Measurements from ENCODE around the gene CFAP70. TPM values are rescaled to one million over a fixed set of nuclear protein-coding genes. Genes with fewer than 3 reads are reported as not detected.

Gene CFAP70
- total RNA-seq, 1 experiment from 2014 or later, result 2.9 TPM

DNA sequence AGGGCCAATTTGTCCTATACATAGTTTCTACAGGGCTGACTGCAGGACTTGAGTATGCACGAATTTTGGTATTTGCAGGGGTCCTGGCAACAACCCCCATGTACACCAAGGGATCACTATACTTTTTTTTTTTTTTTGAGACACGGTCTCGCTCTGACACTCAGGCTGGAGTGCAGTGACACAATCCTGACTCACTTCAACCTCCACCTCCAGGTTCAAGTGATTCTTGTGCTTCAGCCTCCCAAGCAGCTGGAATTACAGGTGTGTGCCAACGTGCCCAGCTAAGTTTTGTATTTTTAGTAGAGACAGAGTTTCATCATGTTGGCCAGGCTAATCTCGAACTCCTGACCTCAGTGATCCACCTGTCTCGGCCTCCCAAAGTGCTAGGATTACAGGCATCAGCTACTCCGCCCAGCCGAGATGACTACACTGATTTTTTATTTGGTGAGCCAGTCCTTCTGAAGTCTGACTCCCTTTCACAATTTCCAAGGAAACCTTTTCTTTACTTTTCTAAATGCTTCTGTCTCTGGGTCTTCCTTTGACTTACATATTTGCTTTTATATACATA lies 19.8 kb downstream of the CFAP70 start (continued):
- TF ChIP-seq EZH2phosphoT487 (IDR thresholded peaks at IDR 0.05; ENCODE audit: borderline replicate concordance), result no peak
- TF ChIP-seq, protein P1, sequence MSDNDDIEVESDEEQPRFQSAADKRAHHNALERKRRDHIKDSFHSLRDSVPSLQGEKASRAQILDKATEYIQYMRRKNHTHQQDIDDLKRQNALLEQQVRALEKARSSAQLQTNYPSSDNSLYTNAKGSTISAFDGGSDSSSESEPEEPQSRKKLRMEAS (IDR thresholded peaks at IDR 0.05), result no peak

DNA sequence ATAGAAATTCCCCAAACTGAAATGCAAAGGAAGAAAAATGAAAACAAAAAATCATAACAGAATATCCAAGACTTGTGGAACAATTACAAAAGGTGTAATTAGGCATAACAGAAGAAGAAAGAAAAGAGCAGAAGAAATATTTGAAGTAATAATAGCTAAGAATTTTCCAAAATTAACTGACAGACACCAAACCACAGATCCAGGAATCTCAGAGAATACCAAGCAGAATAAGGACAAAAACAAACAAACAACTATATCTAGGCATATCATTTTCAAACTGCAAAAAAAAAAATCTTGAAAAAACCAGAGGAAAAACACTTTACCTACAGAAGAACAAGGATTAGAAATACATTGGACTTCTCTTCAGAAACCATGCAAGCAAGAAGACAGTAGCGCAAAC lies 25.5 kb downstream of the CFAP70 start:
- TF ChIP-seq ZNF274 (IDR thresholded peaks at IDR 0.05; ENCODE audit: low read depth, low read length) (no peak), SP1 (IDR thresholded peaks at IDR 0.05; ENCODE audit: low read depth) (no peak), YY1 (IDR thresholded peaks at IDR 0.05; ENCODE audit: extremely low read depth, insufficient replicate concordance, low read depth, low read length) (no peak), POLR2A (IDR thresholded peaks at IDR 0.05; ENCODE audit: borderline replicate concordance, extremely low read depth, insufficient read depth, insufficient read length) (no peak), CEBPB (IDR thresholded peaks at IDR 0.05; ENCODE audit: low read depth) (no peak)
- ATAC-seq (no peak), DNase-seq (ENCODE audit: low read depth, low spot score) (no peak)
- ChIA-PET RAD21 (ENCODE audit: low non-redundant PET in 1 of 2, low total read pairs in 2 of 2, uncharacterized antibody in 2 of 2, unreplicated experiment in 2 of 2) (no interaction called here), POLR2A (interaction anchor here (0.6 kb wide), 1 partner anchor 408 kb away, joined by 3 read pairs; no protein-coding TSS in a partner anchor), CTCF (no interaction called here)
- Histone ChIP-seq H3K27ac (ENCODE audit: low read depth, low read length) (no peak overlapping the region), H4K20me1 (ENCODE audit: insufficient read depth) (no peaks in the 10 kb centered on the region), H3K4me3 (replicated peaks in 1 of 2; ENCODE audit: low read depth in 1 of 2, low read length in 2 of 2) (no peak overlapping the region), H3K4me2 (ENCODE audit: low read length) (no peak overlapping the region), H2AFZ (ENCODE audit: low read depth, low read length, poor library complexity, severe bottlenecking) (no peak overlapping the region), H3K4me1 (ENCODE audit: control insufficient read depth in 1 of 2, insufficient read depth in 2 of 2, low read length in 2 of 2) (no peaks in the 10 kb centered on the region), H3K27me3 (ENCODE audit: insufficient read depth, low read length) (no peaks in the 10 kb centered on the region), H3K79me2 (ENCODE audit: insufficient read depth, low read length) (no peaks in the 10 kb centered on the region), H3K36me3 (ENCODE audit: control insufficient read depth in 1 of 2, insufficient read depth in 2 of 2, low read length in 2 of 2) (no peaks in the 10 kb centered on the region), H3K9me2 (ENCODE audit: insufficient read depth) (no peaks in the 10 kb centered on the region), H3K9me3 (ENCODE audit: control insufficient read depth in 1 of 2, insufficient read depth in 1 of 2, low read depth in 1 of 2, low read length in 2 of 2) (no peaks in the 10 kb centered on the region), H3K9ac (ENCODE audit: low read length) (no peak overlapping the region)
- BruUV-seq (replicated peaks), result no TSS peak
- intact Hi-C loops (cut with micrococcal nuclease), result no loop called here

DNA sequence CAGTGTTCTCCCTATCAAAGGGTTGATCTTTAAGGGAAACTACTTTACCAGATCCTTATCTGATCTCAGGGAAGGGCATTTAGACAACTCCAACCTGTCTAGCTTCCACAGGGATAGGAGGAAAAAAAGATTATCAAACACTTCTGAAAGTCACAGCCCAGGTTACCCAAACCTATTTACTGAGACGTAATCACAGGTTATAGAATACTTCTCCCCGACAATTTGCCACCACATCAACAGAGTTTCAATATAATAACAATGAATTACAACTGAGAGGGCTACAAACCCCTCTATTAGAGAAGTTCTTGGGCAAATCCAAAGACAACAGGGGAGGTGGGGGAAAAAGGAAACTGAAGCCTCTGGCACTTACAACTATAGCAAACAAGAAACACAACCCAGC lies 26.3 kb downstream of the CFAP70 start:
- H3K9ac ChIP-seq (ENCODE audit: low read length), result no peak overlapping the region
- TF ChIP-seq, protein P2, sequence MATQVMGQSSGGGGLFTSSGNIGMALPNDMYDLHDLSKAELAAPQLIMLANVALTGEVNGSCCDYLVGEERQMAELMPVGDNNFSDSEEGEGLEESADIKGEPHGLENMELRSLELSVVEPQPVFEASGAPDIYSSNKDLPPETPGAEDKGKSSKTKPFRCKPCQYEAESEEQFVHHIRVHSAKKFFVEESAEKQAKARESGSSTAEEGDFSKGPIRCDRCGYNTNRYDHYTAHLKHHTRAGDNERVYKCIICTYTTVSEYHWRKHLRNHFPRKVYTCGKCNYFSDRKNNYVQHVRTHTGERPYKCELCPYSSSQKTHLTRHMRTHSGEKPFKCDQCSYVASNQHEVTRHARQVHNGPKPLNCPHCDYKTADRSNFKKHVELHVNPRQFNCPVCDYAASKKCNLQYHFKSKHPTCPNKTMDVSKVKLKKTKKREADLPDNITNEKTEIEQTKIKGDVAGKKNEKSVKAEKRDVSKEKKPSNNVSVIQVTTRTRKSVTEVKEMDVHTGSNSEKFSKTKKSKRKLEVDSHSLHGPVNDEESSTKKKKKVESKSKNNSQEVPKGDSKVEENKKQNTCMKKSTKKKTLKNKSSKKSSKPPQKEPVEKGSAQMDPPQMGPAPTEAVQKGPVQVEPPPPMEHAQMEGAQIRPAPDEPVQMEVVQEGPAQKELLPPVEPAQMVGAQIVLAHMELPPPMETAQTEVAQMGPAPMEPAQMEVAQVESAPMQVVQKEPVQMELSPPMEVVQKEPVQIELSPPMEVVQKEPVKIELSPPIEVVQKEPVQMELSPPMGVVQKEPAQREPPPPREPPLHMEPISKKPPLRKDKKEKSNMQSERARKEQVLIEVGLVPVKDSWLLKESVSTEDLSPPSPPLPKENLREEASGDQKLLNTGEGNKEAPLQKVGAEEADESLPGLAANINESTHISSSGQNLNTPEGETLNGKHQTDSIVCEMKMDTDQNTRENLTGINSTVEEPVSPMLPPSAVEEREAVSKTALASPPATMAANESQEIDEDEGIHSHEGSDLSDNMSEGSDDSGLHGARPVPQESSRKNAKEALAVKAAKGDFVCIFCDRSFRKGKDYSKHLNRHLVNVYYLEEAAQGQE (IDR thresholded peaks at IDR 0.05; ENCODE audit: low read depth), result no peak
- TF ChIP-seq YY1 (IDR thresholded peaks at IDR 0.05; ENCODE audit: extremely low read depth, insufficient replicate concordance, low read depth, low read length) (no peak), TCF7L2 (IDR thresholded peaks at IDR 0.05; ENCODE audit: borderline replicate concordance, extremely low read depth, insufficient read depth, insufficient read length) (no peak), JUND (IDR thresholded peaks at IDR 0.05) (no peak)
- CTCF ChIA-PET, result no interaction called here
- H3K27ac ChIP-seq (ENCODE audit: low read depth, low read length), result no peak overlapping the region
- ATAC-seq (no peak), DNase-seq (ENCODE audit: low read depth, low spot score) (no peak)
- H3K4me3 ChIP-seq (replicated peaks in 1 of 2; ENCODE audit: low read depth in 1 of 2, low read length in 2 of 2), result no peak overlapping the region
- RAD21 ChIA-PET (ENCODE audit: low non-redundant PET in 1 of 2, low total read pairs in 2 of 2, uncharacterized antibody in 2 of 2, unreplicated experiment in 2 of 2), result no interaction called here
- no peaks in the 10 kb centered on the region for H3K36me3 ChIP-seq (ENCODE audit: control insufficient read depth in 1 of 2, insufficient read depth in 2 of 2, low read length in 2 of 2)
- no peaks in the 10 kb centered on the region for H3K9me3 ChIP-seq (ENCODE audit: control insufficient read depth in 1 of 2, insufficient read depth in 1 of 2, low read depth in 1 of 2, low read length in 2 of 2)
- intact Hi-C loops (cut with micrococcal nuclease), result no loop called here
- H2AFZ ChIP-seq (ENCODE audit: low read depth, low read length, poor library complexity, severe bottlenecking), result no peak overlapping the region
- H3K4me1 ChIP-seq (ENCODE audit: control insufficient read depth in 1 of 2, insufficient read depth in 2 of 2, low read length in 2 of 2), result no peaks in the 10 kb centered on the region
- H4K20me1 ChIP-seq (ENCODE audit: insufficient read depth), result no peaks in the 10 kb centered on the region
- H3K27me3 ChIP-seq (ENCODE audit: insufficient read depth, low read length), result no peaks in the 10 kb centered on the region
- BruUV-seq (replicated peaks), result no TSS peak
- H3K4me2 ChIP-seq (ENCODE audit: low read length), result no peak overlapping the region
- no peaks in the 10 kb centered on the region for H3K9me2 ChIP-seq (ENCODE audit: insufficient read depth)
- H3K79me2 ChIP-seq (ENCODE audit: insufficient read depth, low read length), result no peaks in the 10 kb centered on the region
- POLR2A ChIA-PET, result no interaction called here
